OCI-LY1 (cell line): ENCODE results near the gene ANLN.

Experiments used
- CTCF ChIP-seq: fragments of 200-600 bp; sonication (generic), shearing (Covaris generic); IDR thresholded peaks from 2 replicates; pipeline ENCODE4 v1.5.1; 2017; ENCODE audit warnings: mild to moderate bottlenecking, antibody characterized with exemption, low read length, moderate library complexity, mixed read lengths
- EZH2 ChIP-seq: fragments of 200-600 bp; sonication (generic), shearing (Covaris generic); IDR thresholded peaks from 2 replicates; pipeline ENCODE4 v1.8.0; 2017; ENCODE audit warnings: borderline replicate concordance, mixed run types, mild to moderate bottlenecking, antibody characterized with exemption, low read length, moderate library complexity, mixed read lengths

GRCh38 chr7:36372156-36372555 is 17.5 kb upstream of the ANLN start:
- no peak for TF ChIP-seq CTCF
- TF ChIP-seq EZH2: no peak
